Loucy (cell line): ENCODE data around the gene CPED1.

Experiments
- CTCF ChIP-seq: fragments of 200-600 bp; sonication (generic); conservative IDR thresholded peaks from 2 replicates; pipeline ENCODE4 v1.5.1; 2014; ENCODE audit warnings: mild to moderate bottlenecking, antibody characterized with exemption, low read length
- EZH2phosphoT487 ChIP-seq: fragments of 200-600 bp; IDR thresholded peaks from 2 replicates; pipeline ENCODE4 v1.6.1; 2018; ENCODE audit warnings: antibody characterized with exemption, mild to moderate bottlenecking, moderate library complexity, borderline replicate concordance

- TF ChIP-seq CTCF (no peak), EZH2phosphoT487 (no peak)
Measured at GRCh38 chr7:121301446-121302213, 313.1 kb downstream of the CPED1 start.
